GM12878 (cell line): ENCODE data around the gene HCN1. TPM values are rescaled to one million over a fixed set of nuclear protein-coding genes. Genes with fewer than 3 reads are reported as not detected.
"Not testable (repeated sequence)": the region's sequence is repeated elsewhere in the genome, so short reads cannot be mapped to it uniquely, and the experiment has no call there.

Experiments used
- ATAC-seq: fragments of 200-7000 bp; cut with Tn5 transposase; 3 replicates; pipeline ENCODE4 v1.9.1; 2020; ENCODE audit warnings: mild to moderate bottlenecking, moderate library complexity
- BruUV-seq: library from RNA; stranded (reverse); fragments of 400-500 nt; replicated peaks from 2 replicates; lab custom pipeline; 2021; lab: Mats Ljungman, UMichigan
- CTCF ChIA-PET: fragments of 300-600 bp; sonication (Branson Sonifier 250); formaldehyde crosslinking; extraction: SDS; loops from one replicate; lab custom pipeline; 2021; ENCODE audit warnings: inconsistent platforms; lab: Yijun Ruan, JAX
- POLR2A ChIA-PET: fragments of 350-600 bp; formaldehyde crosslinking; extraction: SDS; loops from one replicate; lab custom pipeline; 2021; ENCODE audit warnings: inconsistent platforms; lab: Charles Lee
- RAD21 ChIA-PET: fragments of 300-600 bp; sonication (Branson Sonifier 250); formaldehyde crosslinking; loops from one replicate; lab custom pipeline; 2023; ENCODE audit warnings: antibody characterized with exemption; ENCODE audit not compliant: unreplicated experiment; lab: Charles Lee
- SMC1A ChIA-PET: fragments of 300-600 bp; sonication (Branson Sonifier 250); formaldehyde crosslinking; loops from one replicate; lab custom pipeline; 2023; ENCODE audit not compliant: unreplicated experiment, uncharacterized antibody; lab: Charles Lee
- DNase-seq: peaks from one replicate; pipeline ENCODE4 v3.0.0-alpha.2; 2011; ENCODE audit warnings: low read depth, low spot score
- FAIRE-seq: peaks from 3 replicates; lab custom pipeline; 2011; peaks lifted over from hg19 to GRCh38; lab: Jason Lieb, UNC
- H2AFZ ChIP-seq: 2 replicates; pipeline ENCODE4 v1.6.0; 2011; ENCODE audit warnings: low read depth, low read length, control low read depth; ENCODE audit not compliant: control insufficient read depth
- H3K27ac ChIP-seq: 2 replicates; pipeline ENCODE4 v1.5.1; 2011; ENCODE audit warnings: control low read depth; ENCODE audit not compliant: control insufficient read depth, insufficient read depth
- H3K27me3 ChIP-seq, 2 experiments: replicated peaks in 1 of 2; 2 replicates each; pipeline versions ENCODE4 v1.6.0 to v1.6.1; 2011; ENCODE audit warnings: low read length in 1 of 2; ENCODE audit not compliant: control insufficient read depth in 2 of 2, insufficient read depth in 2 of 2
- H3K36me3 ChIP-seq, 2 experiments: 2 replicates each; pipeline ENCODE4 v1.5.1; 2011; ENCODE audit warnings: low read length in 1 of 2; ENCODE audit not compliant: control insufficient read depth in 2 of 2, insufficient read depth in 2 of 2
- H3K4me1 ChIP-seq: 2 replicates; pipeline ENCODE4 v1.6.1; 2011; ENCODE audit warnings: mild to moderate bottlenecking, low read length, moderate library complexity, mixed read lengths; ENCODE audit not compliant: control insufficient read depth, insufficient read depth
- H3K4me2 ChIP-seq: 2 replicates; pipeline ENCODE4 v1.6.0; 2011; ENCODE audit warnings: control low read depth; ENCODE audit not compliant: control insufficient read depth, insufficient read depth
- H3K4me3 ChIP-seq: fragments of 200-600 bp; sonication (generic); 2 replicates; pipeline ENCODE4 v1.5.1; 2016
- H3K79me2 ChIP-seq: 2 replicates; pipeline ENCODE4 v1.6.0; 2011; ENCODE audit warnings: low read length; ENCODE audit not compliant: control insufficient read depth, insufficient read depth
- H3K9ac ChIP-seq: 2 replicates; pipeline ENCODE4 v1.8.0; 2011; ENCODE audit warnings: low read length, control low read depth, mixed read lengths; ENCODE audit not compliant: control insufficient read depth, insufficient read depth
- H3K9me3 ChIP-seq: replicated peaks from 3 replicates; pipeline ENCODE4 v1.5.1; 2011; ENCODE audit warnings: mild to moderate bottlenecking, low read length; ENCODE audit not compliant: control insufficient read depth, insufficient read depth
- H4K20me1 ChIP-seq: 2 replicates; pipeline ENCODE4 v1.6.0; 2011; ENCODE audit not compliant: control insufficient read depth, insufficient read depth
- ATF2 ChIP-seq: IDR thresholded peaks from 2 replicates; pipeline ENCODE4 v1.6.1; 2012; ENCODE audit warnings: low read length, inconsistent platforms
- BMI1 ChIP-seq: fragments of 450-650 bp; IDR thresholded peaks from 2 replicates; pipeline ENCODE4 v1.6.1; 2016; ENCODE audit warnings: mild to moderate bottlenecking, moderate library complexity, borderline replicate concordance
- CHD4 ChIP-seq: fragments of 200-600 bp; sonication (generic); IDR thresholded peaks from 2 replicates; pipeline ENCODE4 v1.6.1; 2016; ENCODE audit warnings: mild to moderate bottlenecking
- HDGF ChIP-seq: fragments of 450-650 bp; IDR thresholded peaks from 2 replicates; pipeline ENCODE4 v1.6.1; 2016; ENCODE audit warnings: antibody characterized with exemption
- IRF3 ChIP-seq: fragments of 450-650 bp; IDR thresholded peaks from 2 replicates; pipeline ENCODE4 v1.6.1; 2014; ENCODE audit warnings: mild to moderate bottlenecking
- KDM1A ChIP-seq: fragments of 200-600 bp; sonication (generic); IDR thresholded peaks from 2 replicates; pipeline ENCODE4 v1.6.1; 2016; ENCODE audit warnings: borderline replicate concordance
- NBN ChIP-seq: fragments of 450-650 bp; IDR thresholded peaks from 2 replicates; pipeline ENCODE4 v1.6.1; 2016
- NFYB ChIP-seq: IDR thresholded peaks from 2 replicates; pipeline ENCODE4 v1.6.1; 2011; ENCODE audit warnings: low read depth, mild to moderate bottlenecking, low read length, improper control_type of control experiment, moderate library complexity; ENCODE audit not compliant: insufficient read depth
- NR2C2 ChIP-seq: IDR thresholded peaks from 2 replicates; pipeline ENCODE4 v1.6.1; 2011; ENCODE audit warnings: borderline replicate concordance, low read depth; ENCODE audit not compliant: control insufficient read depth, insufficient read length
- SMAD1 ChIP-seq: fragments of 450-650 bp; IDR thresholded peaks from 2 replicates; pipeline ENCODE4 v1.6.1; 2018; ENCODE audit warnings: mild to moderate bottlenecking, low read depth; ENCODE audit not compliant: partially characterized antibody
- SP1 ChIP-seq: IDR thresholded peaks from one replicate; pipeline ENCODE4 v1.6.1; 2011; ENCODE audit warnings: low read depth, low read length
- WGBS: methylation state at CpG from one replicate; pipeline ENCODE4 v1.1.6; 2016; ENCODE audit warnings: low lambda C conversion rate; ENCODE audit not compliant: insufficient replicate concordance, insufficient coverage; ENCODE audit errors: missing lambda C conversion rate; 5-methylcytosine and 5-hydroxymethylcytosine counted together
- in situ Hi-C: fragments of 300-500 bp; cut with MboI; formaldehyde crosslinking; loops from 9 replicates; pipeline ENCODE4 v1.14.3; 2018; ENCODE audit warnings: mixed read lengths
- intact Hi-C: fragments of 100-400 bp; cut with micrococcal nuclease; formaldehyde crosslinking; loops from one replicate; pipeline ENCODE4 v1.14.2; 2022; ENCODE audit not compliant: unreplicated experiment
- polyA plus RNA-seq, 11 experiments: library from polyadenylated mRNA; depleted of rRNA in 4 of 11; unstranded in 6 of 11; stranded (reverse) in 5 of 11; fragments of >200 nt; fragmentation: Nextera tagmentation in 4 of 11; fragmentation: Illumina TruSeq in 1 of 11; extraction: Ambion mirVana in 4 of 11; extraction: Trizol in 1 of 11; gene quantifications; 1 replicate in 1 of 11; 2 replicates in 10 of 11; pipeline versions ENCODE4 v1.2.1 to v1.2.3, GENCODE V29; 2011 to 2016; ENCODE audit warnings: inconsistent platforms in 2 of 11, missing spikeins in 2 of 11, low read depth in 1 of 11
- total RNA-seq, 4 experiments: library from RNA; depleted of rRNA in 3 of 4; stranded (reverse); fragments of >200 nt in 3 of 4; fragmentation: Illumina TruSeq in 1 of 4; extraction: Trizol in 1 of 4; gene quantifications; 2 replicates each; pipeline versions ENCODE4 v1.2.1 to v1.2.3, GENCODE V29; 2013 to 2021
- TF ChIP-seq, protein P1 (sequence below): fragments of 450-650 bp; IDR thresholded peaks from 2 replicates; pipeline ENCODE4 v1.6.1; 2017; ENCODE audit warnings: mild to moderate bottlenecking

HCN1 gene
- total and polyA plus RNA-seq, 10 of the 15 experiments (the other 5 are each of a cell fraction or from before 2014, with no cell fraction given), result not detected

DNA sequence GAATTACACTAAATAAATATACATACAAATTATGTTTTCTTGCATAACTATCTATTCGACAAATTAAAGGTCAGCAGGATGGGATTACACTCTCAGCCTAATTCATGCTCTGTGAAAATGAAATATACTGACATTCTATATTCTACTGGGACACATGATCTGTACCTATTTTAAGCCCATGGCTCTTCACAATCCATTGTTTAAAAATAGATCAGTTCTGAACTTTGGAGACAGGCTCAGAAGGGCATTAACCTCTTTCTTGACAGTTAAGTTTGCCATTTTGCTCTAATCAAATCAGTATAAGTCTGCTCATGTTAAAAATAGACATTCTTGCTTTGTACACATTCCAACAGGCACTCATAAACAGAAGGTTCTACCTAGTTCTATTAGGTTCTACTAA, 361.2 kb downstream of the HCN1 start:
- H4K20me1 ChIP-seq, result no peaks in the 10 kb centered on the region
- no peak for DNase-seq
- no peaks in the 10 kb centered on the region for H3K79me2 ChIP-seq
- ATAC-seq, result no peak
- no peak overlapping the region for H2AFZ ChIP-seq
- H3K9ac ChIP-seq, result no peak overlapping the region
- FAIRE-seq, result no peak
- ChIA-PET CTCF (no interaction called here), POLR2A (no interaction called here), RAD21 (no interaction called here), SMC1A (no interaction called here)
- H3K4me1 ChIP-seq, result no peaks in the 10 kb centered on the region
- TF ChIP-seq BMI1, result no peak
- TF ChIP-seq SP1, result no peak
- TF ChIP-seq, protein P1, sequence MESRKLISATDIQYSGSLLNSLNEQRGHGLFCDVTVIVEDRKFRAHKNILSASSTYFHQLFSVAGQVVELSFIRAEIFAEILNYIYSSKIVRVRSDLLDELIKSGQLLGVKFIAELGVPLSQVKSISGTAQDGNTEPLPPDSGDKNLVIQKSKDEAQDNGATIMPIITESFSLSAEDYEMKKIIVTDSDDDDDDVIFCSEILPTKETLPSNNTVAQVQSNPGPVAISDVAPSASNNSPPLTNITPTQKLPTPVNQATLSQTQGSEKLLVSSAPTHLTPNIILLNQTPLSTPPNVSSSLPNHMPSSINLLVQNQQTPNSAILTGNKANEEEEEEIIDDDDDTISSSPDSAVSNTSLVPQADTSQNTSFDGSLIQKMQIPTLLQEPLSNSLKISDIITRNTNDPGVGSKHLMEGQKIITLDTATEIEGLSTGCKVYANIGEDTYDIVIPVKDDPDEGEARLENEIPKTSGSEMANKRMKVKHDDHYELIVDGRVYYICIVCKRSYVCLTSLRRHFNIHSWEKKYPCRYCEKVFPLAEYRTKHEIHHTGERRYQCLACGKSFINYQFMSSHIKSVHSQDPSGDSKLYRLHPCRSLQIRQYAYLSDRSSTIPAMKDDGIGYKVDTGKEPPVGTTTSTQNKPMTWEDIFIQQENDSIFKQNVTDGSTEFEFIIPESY, result no peak
- no peak for TF ChIP-seq SMAD1
- TF ChIP-seq ATF2, result no peak
- no peak for TF ChIP-seq KDM1A
- no peak for TF ChIP-seq HDGF
- no peak for TF ChIP-seq NR2C2
- no peak for TF ChIP-seq NBN
- no peak for TF ChIP-seq NFYB
- TF ChIP-seq IRF3, result no peak
- no peak for TF ChIP-seq CHD4
- H3K9me3 ChIP-seq, result no peaks in the 10 kb centered on the region
- WGBS, result 23% methylated on average over 1 of the region's 1 CpG
- no peak overlapping the region for H3K4me2 ChIP-seq
- no peak overlapping the region for H3K4me3 ChIP-seq
- H3K27ac ChIP-seq, result no peak overlapping the region
- H3K27me3 ChIP-seq, result no peaks in the 10 kb centered on the region
- no peaks in the 10 kb centered on the region for H3K36me3 ChIP-seq
- in situ Hi-C loops (no loop called here), intact Hi-C loops (no loop called here)
- BruUV-seq, result no TSS peak

DNA sequence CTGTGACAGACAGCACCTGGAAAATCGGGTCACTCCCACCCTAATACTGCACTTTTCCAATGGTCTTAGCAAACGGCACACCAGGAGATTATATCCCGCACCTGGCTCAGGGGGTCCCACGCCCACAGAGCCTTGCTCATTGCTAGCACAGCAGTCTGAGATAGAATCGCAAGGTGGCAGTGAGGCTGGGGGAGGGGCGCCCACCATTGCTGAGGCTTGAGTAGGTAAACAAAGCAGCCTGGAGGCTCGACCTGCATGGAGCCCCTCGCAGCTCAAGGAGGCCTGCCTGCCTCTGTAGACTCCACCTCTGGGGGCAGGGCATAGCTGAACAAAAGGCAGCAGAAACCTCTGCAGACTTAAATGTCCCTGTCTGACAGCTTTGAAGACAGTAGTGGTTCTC, 383.6 kb downstream of the HCN1 start:
- H3K4me2 ChIP-seq, H3K9me3 ChIP-seq, H3K79me2 ChIP-seq, ATAC-seq, H4K20me1 ChIP-seq, H2AFZ ChIP-seq, H3K27ac ChIP-seq, FAIRE-seq, H3K9ac ChIP-seq, H3K27me3 ChIP-seq, H3K36me3 ChIP-seq, in situ Hi-C loops, intact Hi-C loops, BruUV-seq, H3K4me3 ChIP-seq, CTCF ChIA-PET, DNase-seq, RAD21 ChIA-PET, SMC1A ChIA-PET, H3K4me1 ChIP-seq, POLR2A ChIA-PET: not testable (repeated sequence)
- WGBS, result 41% methylated on average over 8 of the region's 8 CpGs
